Left kidney (tissue), 1 donor: Measurements from ENCODE around the gene PQBP1. TPM values are rescaled to one million over a fixed set of nuclear protein-coding genes. Genes with fewer than 3 reads are reported as not detected.

ENCODE experiments used
- polyA plus RNA-seq: library from polyadenylated mRNA; unstranded; fragments of 120-200 nt; gene quantifications from one replicate; pipeline ENCODE4 v1.2.1, GENCODE V29; 2013; ENCODE audit not compliant: insufficient read length

The PQBP1 gene
- polyA plus RNA-seq, 1 donor: 75.5 TPM

Other genes starting within 250 kb of the PQBP1 start
- 2.6 TPM for gene WAS, start 214.1 kb upstream of the PQBP1 start, polyA plus RNA-seq
- gene SUV39H1, start 201.2 kb upstream of the PQBP1 start, polyA plus RNA-seq: 8.0 TPM
- 0.81 TPM for gene GLOD5, start 136.2 kb upstream of the PQBP1 start, polyA plus RNA-seq
- gene GATA1, start 111.3 kb upstream of the PQBP1 start, polyA plus RNA-seq: 0.48 TPM
- 206 TPM for gene HDAC6, start 95.9 kb upstream of the PQBP1 start, polyA plus RNA-seq
- gene ERAS, start 71.4 kb upstream of the PQBP1 start, polyA plus RNA-seq: not detected
- 11.5 TPM for gene PCSK1N, start 62.3 kb upstream of the PQBP1 start, polyA plus RNA-seq
- gene TIMM17B, start 162 bp upstream of the PQBP1 start, polyA plus RNA-seq: 33.7 TPM
- 27.2 TPM for gene SLC35A2, start 13.7 kb downstream of the PQBP1 start, polyA plus RNA-seq
- gene PIM2, start 21.1 kb downstream of the PQBP1 start, polyA plus RNA-seq: 6.6 TPM
- 67.2 TPM for gene OTUD5, start 59.7 kb downstream of the PQBP1 start, polyA plus RNA-seq
- gene KCND1, start 73.9 kb downstream of the PQBP1 start, polyA plus RNA-seq: 3.1 TPM
- 72.9 TPM for gene GRIPAP1, start 104.3 kb downstream of the PQBP1 start, polyA plus RNA-seq
- gene TFE3, start 145.4 kb downstream of the PQBP1 start, polyA plus RNA-seq: 32.2 TPM
- gene CCDC120, start 161.1 kb downstream of the PQBP1 start, polyA plus RNA-seq: 11.7 TPM
- 32.1 TPM for gene PRAF2, start 176.1 kb downstream of the PQBP1 start, polyA plus RNA-seq
- gene WDR45, start 182.0 kb downstream of the PQBP1 start, polyA plus RNA-seq: 57.9 TPM
- gene GPKOW, start 225.8 kb downstream of the PQBP1 start, polyA plus RNA-seq: 21.4 TPM